HG02884 (cell line): Measurements from ENCODE around the gene PLEKHG1.

ENCODE experiments used
- ATAC-seq: cut with Tn5 transposase; IDR thresholded peaks from one replicate; pipeline ENCODE4 v1.9.1; 2021; ENCODE audit warnings: mild to moderate bottlenecking, moderate library complexity; ENCODE audit not compliant: unreplicated experiment

Gene PLEKHG1

DNA sequence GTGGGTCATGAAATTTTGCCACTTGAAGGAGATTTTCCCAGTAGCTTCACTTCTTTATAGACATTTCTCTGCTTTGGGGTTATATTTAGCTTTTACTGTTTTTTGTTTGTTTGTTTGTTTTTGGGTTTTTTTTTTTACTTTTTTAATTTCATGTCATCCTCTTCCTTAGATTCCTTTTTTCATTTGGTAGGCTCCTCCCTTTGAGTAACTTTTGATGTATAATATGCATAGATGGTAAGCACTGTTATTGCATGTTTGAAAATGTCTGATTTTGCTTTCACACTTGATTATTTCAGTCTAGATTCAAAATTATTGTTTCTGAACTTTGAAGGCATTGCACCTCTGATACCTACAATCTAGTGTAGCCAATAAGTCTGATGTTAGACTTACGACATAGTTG, 37.6 kb downstream of the PLEKHG1 start:
- no peak for ATAC-seq

DNA sequence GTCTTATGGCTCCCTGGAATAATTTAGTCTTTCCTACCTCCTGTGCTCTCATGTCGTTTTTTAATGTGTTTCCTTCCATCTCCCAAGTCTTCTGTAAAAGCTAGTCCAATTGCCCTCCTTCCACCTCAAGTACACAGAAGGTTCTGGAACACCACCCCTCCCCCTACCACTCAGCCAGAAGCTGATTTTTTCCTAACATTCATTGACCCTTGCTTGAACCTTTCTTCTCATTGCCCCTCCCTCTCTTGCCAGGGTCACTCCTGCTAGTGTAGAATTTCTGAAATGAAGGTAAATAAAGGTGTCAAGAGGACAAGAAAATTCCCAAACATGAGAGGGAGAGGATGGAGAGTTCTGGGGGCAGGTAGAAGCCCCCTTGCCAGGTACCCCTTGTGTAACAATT, 38.6 kb downstream of the PLEKHG1 start:
- no peak for ATAC-seq

DNA sequence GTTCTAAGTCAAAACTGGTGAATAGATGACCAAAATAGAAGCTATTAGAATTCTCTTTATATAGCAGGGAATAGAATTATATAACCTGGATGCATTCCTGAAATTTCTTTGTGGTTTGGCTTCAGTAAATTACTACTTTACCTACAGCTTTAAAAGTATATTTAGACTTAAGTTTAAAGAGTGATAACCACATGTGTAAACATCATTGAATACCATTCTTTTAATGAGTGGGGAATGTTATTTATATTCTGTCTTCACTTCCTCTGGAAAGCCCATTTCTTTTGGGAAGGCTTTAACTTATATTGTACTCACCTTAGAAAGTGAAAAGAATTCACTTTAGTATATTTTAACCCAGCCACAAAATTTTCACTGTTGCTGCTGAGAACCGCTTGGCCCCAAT, 39.1 kb downstream of the PLEKHG1 start:
- ATAC-seq: no peak

DNA sequence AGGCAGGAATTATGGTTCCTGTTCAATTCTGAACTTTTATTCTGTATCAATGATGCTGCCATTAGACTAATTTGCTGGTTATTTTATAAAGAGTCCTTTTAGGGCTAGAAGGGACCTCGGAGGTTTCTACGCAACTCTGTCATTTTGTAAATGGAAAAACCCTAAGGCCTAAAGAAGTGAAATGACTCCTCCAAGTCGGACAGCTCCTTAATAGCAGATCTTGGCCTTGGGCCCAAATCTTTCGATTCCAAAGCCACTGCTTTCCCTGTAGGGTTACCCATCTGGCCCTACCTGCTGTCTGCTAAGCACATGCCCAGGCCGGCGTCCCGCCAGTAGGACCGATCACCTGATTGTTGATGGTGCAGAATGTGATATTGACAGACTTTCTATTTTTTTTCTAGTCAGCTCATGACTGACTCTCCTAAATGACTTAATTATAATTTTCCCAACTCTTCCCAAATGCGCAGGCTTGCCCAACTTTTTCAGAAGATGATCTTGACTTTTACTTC, 40.2 kb downstream of the PLEKHG1 start:
- no peak for ATAC-seq

DNA sequence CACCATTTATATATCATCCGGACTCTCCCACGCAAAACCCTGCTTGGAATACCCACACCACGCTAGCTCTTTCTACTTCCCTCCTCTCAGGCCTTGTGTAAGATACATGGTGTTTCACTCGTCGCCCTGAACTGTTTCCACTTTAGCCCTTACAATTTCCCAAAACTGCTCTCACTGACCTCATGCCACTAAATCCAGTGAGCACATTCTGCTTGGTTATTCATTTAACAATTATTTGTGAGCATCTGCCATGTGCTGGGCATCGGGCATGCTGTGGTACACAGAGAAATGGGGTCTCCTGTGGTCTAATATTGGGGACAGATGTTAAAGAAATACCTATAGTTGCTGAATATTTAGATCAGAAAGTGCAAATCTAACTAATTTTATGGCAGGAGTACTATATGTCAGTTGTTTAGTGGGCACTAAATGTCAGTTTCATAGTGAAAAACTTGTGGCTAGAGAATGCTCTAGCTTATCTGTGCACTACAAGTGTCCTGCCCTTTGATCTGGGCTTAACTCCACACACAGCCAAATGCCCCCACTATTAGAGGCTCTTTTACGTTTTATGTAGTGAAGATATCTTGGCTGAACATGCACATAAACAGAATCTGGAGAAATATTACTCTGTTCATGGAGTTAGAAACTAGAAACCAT, 41.0 kb downstream of the PLEKHG1 start:
- peak; percentile 43 for ATAC-seq

DNA sequence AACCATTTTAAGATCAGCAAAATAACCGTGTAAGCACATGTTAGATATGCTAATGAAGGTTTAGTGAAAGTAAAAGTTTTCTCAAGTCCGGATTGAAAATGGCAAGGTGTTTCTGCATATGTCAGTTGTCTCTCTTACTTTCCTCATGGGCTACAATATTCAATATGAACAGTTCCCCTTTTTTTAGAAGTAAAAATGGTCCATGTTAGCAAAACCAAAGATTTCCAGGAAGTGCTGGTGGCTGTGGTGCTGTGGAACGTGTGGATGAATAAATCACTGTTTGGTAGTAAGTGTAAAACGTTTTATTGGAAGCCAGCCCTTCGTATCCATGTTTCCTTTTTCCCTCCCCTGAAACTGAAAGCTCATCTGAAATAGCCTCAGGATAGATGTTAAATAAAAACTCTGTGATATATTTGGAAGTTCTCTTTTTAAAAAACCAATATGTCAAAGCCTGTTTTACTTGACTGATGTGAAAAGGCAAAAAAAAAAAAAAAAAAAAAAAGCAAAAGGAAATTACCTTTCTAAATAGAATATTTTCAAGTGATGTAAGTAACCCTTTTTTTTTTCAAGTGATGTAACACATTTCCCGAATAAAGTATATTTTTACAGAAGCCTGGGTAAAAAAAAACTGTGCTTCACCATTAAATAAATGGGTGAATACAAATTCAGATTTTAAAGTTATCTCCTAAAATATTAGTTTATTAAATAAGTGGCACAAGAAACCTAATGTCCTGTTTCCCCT, 41.9 kb downstream of the PLEKHG1 start:
- peak; percentile 45 for ATAC-seq

DNA sequence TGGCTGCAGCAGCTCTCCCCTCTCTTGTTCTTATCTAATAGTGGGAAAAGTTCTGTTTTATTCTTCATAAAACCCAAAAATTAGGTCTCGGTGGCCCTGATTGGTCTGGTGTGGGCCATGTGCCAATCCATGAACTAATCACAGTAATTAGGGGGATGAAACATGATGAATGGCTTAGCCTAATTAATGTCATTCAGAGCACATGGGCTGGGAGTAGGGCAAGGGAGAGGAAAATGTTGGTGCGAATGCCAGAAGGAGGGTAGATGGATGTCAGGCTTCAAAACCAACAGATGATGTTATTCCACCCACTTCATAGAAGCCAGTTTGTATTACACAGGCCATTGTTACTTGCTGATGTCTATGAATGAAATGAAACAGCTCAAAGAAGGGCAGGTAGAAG, 46.5 kb downstream of the PLEKHG1 start:
- ATAC-seq: no peak

DNA sequence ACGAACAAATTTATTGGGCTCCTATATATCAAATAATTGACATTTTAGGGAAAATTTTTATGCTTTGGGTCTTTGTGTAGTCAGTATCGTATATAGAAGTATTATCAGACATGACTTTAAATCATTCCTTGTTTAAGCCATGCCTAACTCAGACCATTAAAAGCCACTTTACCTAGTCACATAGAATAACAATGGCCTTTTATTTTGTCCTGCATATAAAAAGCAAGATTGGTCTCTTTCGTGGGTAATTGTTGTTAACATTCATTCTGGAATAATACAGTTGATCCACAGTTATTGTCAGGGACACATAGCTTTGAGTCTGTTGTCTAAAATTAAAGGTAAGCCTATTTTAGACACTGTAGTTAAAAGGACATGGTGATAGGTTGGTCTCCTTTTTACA, 47.4 kb downstream of the PLEKHG1 start:
- ATAC-seq: no peak
